ENCODE data around the gene PGBD5. TPM values are rescaled to one million over a fixed set of nuclear protein-coding genes. Genes with fewer than 3 reads are reported as not detected.

PGBD5 gene
- total and polyA plus RNA-seq, 2 donors (not counting 1 experiment from before 2014, with no cell fraction given): 0.10 to 0.17 TPM

- no peak overlapping the region for H3K4me2 ChIP-seq (ENCODE audit: extremely low read depth, insufficient read depth, low read length)
Measured at GRCh38 chr1:230387296-230387695, 38.8 kb downstream of the PGBD5 start.

GRCh38 chr1:230386637-230387262 lies 39.4 kb downstream of the PGBD5 start:
- DNase-seq (ENCODE audit: low read depth in 2 of 2): no peak

More at GRCh38 chr1:230387296-230387695, 38.8 kb downstream of the PGBD5 start:
- no peaks in the 10 kb centered on the region for H4K20me1 ChIP-seq (ENCODE audit: control insufficient read depth, extremely low read depth, insufficient read depth, low read length)
- H3K36me3 ChIP-seq (ENCODE audit: control insufficient read depth, insufficient read depth, low read length): no peaks in the 10 kb centered on the region
- no peaks in the 10 kb centered on the region for H3K79me2 ChIP-seq (ENCODE audit: control insufficient read depth, insufficient read depth, low read length)
- no peak overlapping the region for H2AFZ ChIP-seq (ENCODE audit: low read length)
- H3K4me3 ChIP-seq (replicated peaks in 1 of 4; ENCODE audit: control extremely low read depth in 1 of 4, insufficient read depth in 1 of 4, low read depth in 3 of 4, low read length in 4 of 4): no peak overlapping the region
- DNase-seq (ENCODE audit: low read depth in 2 of 2): no peak
- H3K4me1 ChIP-seq (ENCODE audit: control insufficient read depth, extremely low read depth, insufficient read depth, low read length): no peaks in the 10 kb centered on the region
- no peaks in the 10 kb centered on the region for H3K27me3 ChIP-seq (ENCODE audit: control insufficient read depth, insufficient read depth, low read length)
- H3K9me3 ChIP-seq (ENCODE audit: control insufficient read depth, insufficient read depth, low read depth, low read length): no peaks in the 10 kb centered on the region
- TF ChIP-seq CTCF (conservative IDR thresholded peaks at IDR 0.05 in 1 of 2, IDR thresholded peaks at IDR 0.05 in 1 of 2; ENCODE audit: low read depth in 1 of 2, low read length in 2 of 2): no peak
- no peak overlapping the region for H3K27ac ChIP-seq (ENCODE audit: insufficient read depth, low read length)
- H3K9ac ChIP-seq (ENCODE audit: insufficient read depth, low read length): no peak overlapping the region

GRCh38 chr1:230385930-230386329 lies 40.2 kb downstream of the PGBD5 start:
- Histone ChIP-seq H3K4me2 (ENCODE audit: extremely low read depth, insufficient read depth, low read length) (no peak overlapping the region), H2AFZ (ENCODE audit: low read length) (no peak overlapping the region), H3K36me3 (ENCODE audit: control insufficient read depth, insufficient read depth, low read length) (no peaks in the 10 kb centered on the region), H4K20me1 (ENCODE audit: control insufficient read depth, extremely low read depth, insufficient read depth, low read length) (no peaks in the 10 kb centered on the region), H3K27me3 (ENCODE audit: control insufficient read depth, insufficient read depth, low read length) (no peaks in the 10 kb centered on the region), H3K27ac (ENCODE audit: insufficient read depth, low read length) (no peak overlapping the region), H3K9me3 (ENCODE audit: control insufficient read depth, insufficient read depth, low read depth, low read length) (no peaks in the 10 kb centered on the region), H3K4me1 (ENCODE audit: control insufficient read depth, extremely low read depth, insufficient read depth, low read length) (no peaks in the 10 kb centered on the region), H3K4me3 (replicated peaks in 1 of 4; ENCODE audit: control extremely low read depth in 1 of 4, insufficient read depth in 1 of 4, low read depth in 3 of 4, low read length in 4 of 4) (no peak overlapping the region), H3K9ac (ENCODE audit: insufficient read depth, low read length) (no peak overlapping the region), H3K79me2 (ENCODE audit: control insufficient read depth, insufficient read depth, low read length) (no peaks in the 10 kb centered on the region)
- no peak for DNase-seq (ENCODE audit: low read depth in 2 of 2)
- no peak for TF ChIP-seq CTCF (conservative IDR thresholded peaks at IDR 0.05 in 1 of 2, IDR thresholded peaks at IDR 0.05 in 1 of 2; ENCODE audit: low read depth in 1 of 2, low read length in 2 of 2)
- TF ChIP-seq EZH2 (IDR thresholded peaks at IDR 0.05; ENCODE audit: low read length, missing control alignments): no peak

More at GRCh38 chr1:230386637-230387262, 39.4 kb downstream of the PGBD5 start:
- Histone ChIP-seq H3K4me1 (ENCODE audit: control insufficient read depth, extremely low read depth, insufficient read depth, low read length) (no peaks in the 10 kb centered on the region), H3K79me2 (ENCODE audit: control insufficient read depth, insufficient read depth, low read length) (no peaks in the 10 kb centered on the region), H2AFZ (ENCODE audit: low read length) (no peak overlapping the region), H3K36me3 (ENCODE audit: control insufficient read depth, insufficient read depth, low read length) (no peaks in the 10 kb centered on the region), H3K4me3 (replicated peaks in 1 of 4; ENCODE audit: control extremely low read depth in 1 of 4, insufficient read depth in 1 of 4, low read depth in 3 of 4, low read length in 4 of 4) (no peak overlapping the region), H3K27me3 (ENCODE audit: control insufficient read depth, insufficient read depth, low read length) (no peaks in the 10 kb centered on the region), H3K4me2 (ENCODE audit: extremely low read depth, insufficient read depth, low read length) (no peak overlapping the region), H4K20me1 (ENCODE audit: control insufficient read depth, extremely low read depth, insufficient read depth, low read length) (no peaks in the 10 kb centered on the region), H3K9ac (ENCODE audit: insufficient read depth, low read length) (no peak overlapping the region), H3K9me3 (ENCODE audit: control insufficient read depth, insufficient read depth, low read depth, low read length) (no peaks in the 10 kb centered on the region), H3K27ac (ENCODE audit: insufficient read depth, low read length) (no peak overlapping the region)
- TF ChIP-seq EZH2 (IDR thresholded peaks at IDR 0.05; ENCODE audit: low read length, missing control alignments) (no peak), CTCF (conservative IDR thresholded peaks at IDR 0.05 in 1 of 2, IDR thresholded peaks at IDR 0.05 in 1 of 2; ENCODE audit: low read depth in 1 of 2, low read length in 2 of 2) (no peak)

Data from fibroblast of lung (primary cell).